Measurements from ENCODE around the gene SAFB2.

DNA sequence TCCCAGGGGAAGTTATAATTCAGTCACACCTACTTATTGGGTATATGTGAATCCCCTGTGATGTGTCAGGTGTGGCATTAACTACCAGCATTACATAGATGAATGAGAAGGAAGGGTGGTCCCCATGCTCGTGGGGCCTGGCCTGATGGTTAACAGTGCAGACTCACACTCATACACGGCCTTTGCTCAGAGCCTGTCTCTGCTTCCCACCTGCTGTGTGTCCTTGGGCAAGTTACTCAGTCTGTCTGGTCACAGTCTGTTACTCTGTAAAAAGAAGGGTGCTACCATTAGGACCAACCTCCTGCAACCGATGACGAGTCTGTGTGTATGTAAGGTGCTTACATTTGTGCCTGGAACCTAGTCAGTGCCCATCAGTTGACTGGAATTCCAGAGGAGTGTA lies 24.1 kb upstream of the SAFB2 start:
- TF ChIP-seq, protein P1, sequence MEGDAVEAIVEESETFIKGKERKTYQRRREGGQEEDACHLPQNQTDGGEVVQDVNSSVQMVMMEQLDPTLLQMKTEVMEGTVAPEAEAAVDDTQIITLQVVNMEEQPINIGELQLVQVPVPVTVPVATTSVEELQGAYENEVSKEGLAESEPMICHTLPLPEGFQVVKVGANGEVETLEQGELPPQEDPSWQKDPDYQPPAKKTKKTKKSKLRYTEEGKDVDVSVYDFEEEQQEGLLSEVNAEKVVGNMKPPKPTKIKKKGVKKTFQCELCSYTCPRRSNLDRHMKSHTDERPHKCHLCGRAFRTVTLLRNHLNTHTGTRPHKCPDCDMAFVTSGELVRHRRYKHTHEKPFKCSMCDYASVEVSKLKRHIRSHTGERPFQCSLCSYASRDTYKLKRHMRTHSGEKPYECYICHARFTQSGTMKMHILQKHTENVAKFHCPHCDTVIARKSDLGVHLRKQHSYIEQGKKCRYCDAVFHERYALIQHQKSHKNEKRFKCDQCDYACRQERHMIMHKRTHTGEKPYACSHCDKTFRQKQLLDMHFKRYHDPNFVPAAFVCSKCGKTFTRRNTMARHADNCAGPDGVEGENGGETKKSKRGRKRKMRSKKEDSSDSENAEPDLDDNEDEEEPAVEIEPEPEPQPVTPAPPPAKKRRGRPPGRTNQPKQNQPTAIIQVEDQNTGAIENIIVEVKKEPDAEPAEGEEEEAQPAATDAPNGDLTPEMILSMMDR (IDR thresholded peaks at IDR 0.05): no peak
- no peak for TF ChIP-seq POLR2A (IDR thresholded peaks at IDR 0.05)
